SU-DHL-6 (cell line): ENCODE measurements around the gene MAP4K5.

Source experiments
- H2AFZ ChIP-seq: fragments of 200-600 bp; sonication (generic); 2 replicates; pipeline ENCODE4 v1.6.1; 2014; ENCODE audit warnings: low read depth, mild to moderate bottlenecking, moderate library complexity, mixed read lengths, antibody characterized with exemption, low read length; ENCODE audit not compliant: severe bottlenecking
- H3F3A ChIP-seq: fragments of 200-600 bp; shearing (Covaris generic); 2 replicates; pipeline ENCODE4 v1.6.0; 2016; ENCODE audit warnings: antibody characterized with exemption, mild to moderate bottlenecking; ENCODE audit not compliant: insufficient read depth
- H3K27ac ChIP-seq: fragments of 200-600 bp; sonication (generic); 2 replicates; pipeline ENCODE4 v1.5.1; 2016; ENCODE audit warnings: low read depth, mild to moderate bottlenecking, low read length, moderate library complexity, mixed read lengths
- H3K27me3 ChIP-seq: fragments of 200-600 bp; sonication (generic), shearing (Covaris generic); 2 replicates; pipeline ENCODE4 v1.6.0; 2014; ENCODE audit warnings: mild to moderate bottlenecking, low read length
- H3K36me3 ChIP-seq: fragments of 200-600 bp; sonication (generic); 2 replicates; pipeline ENCODE4 v1.6.1; 2014; ENCODE audit warnings: mild to moderate bottlenecking, low read length, mixed read lengths
- H3K4me2 ChIP-seq: fragments of 300-600, 200-600 bp; shearing (Covaris generic), sonication (generic); 2 replicates; pipeline ENCODE4 v1.6.0; 2014; ENCODE audit warnings: low read length, low read depth, mild to moderate bottlenecking; ENCODE audit not compliant: poor library complexity, severe bottlenecking
- H3K4me3 ChIP-seq: fragments of 200-600 bp; sonication (generic); 2 replicates; pipeline ENCODE4 v1.5.1; 2014; ENCODE audit warnings: antibody characterized with exemption, low read length, mild to moderate bottlenecking, mixed read lengths; ENCODE audit not compliant: insufficient read depth, poor library complexity, severe bottlenecking
- H3K79me2 ChIP-seq: fragments of 200-600 bp; sonication (generic); 2 replicates; pipeline ENCODE4 v1.6.1; 2014; ENCODE audit warnings: mild to moderate bottlenecking, low read length, moderate library complexity; ENCODE audit not compliant: insufficient read depth
- H3K9ac ChIP-seq: fragments of 200-600 bp; sonication (generic); 2 replicates; pipeline ENCODE4 v1.7.0; 2014; ENCODE audit warnings: mild to moderate bottlenecking, low read length
- H3K9me2 ChIP-seq: fragments of 200-600 bp; sonication (generic); replicated peaks from 2 replicates; pipeline ENCODE4 v1.6.1; 2014; ENCODE audit warnings: low read length; ENCODE audit not compliant: insufficient read depth
- H3K9me3 ChIP-seq: fragments of 200-600 bp; sonication (generic); 2 replicates; pipeline ENCODE4 v1.6.1; 2014; ENCODE audit warnings: low read length, mixed read lengths; ENCODE audit not compliant: insufficient read depth
- H4K20me1 ChIP-seq: fragments of 200-600 bp; sonication (generic); 2 replicates; pipeline ENCODE4 v1.6.1; 2014; ENCODE audit warnings: low read depth, mild to moderate bottlenecking, antibody characterized with exemption, low read length, moderate library complexity, mixed read lengths
- CTCF ChIP-seq: fragments of 200-600 bp; sonication (generic); IDR thresholded peaks from one replicate; pipeline ENCODE4 v1.5.1; 2017; ENCODE audit warnings: antibody characterized with exemption, mild to moderate bottlenecking, low read length, moderate library complexity; ENCODE audit not compliant: insufficient read depth, poor library complexity, severe bottlenecking
- EZH2phosphoT487 ChIP-seq: fragments of 200-600 bp; sonication (generic), shearing (Covaris generic); conservative IDR thresholded peaks from 2 replicates; pipeline ENCODE4 v1.6.1; 2018; ENCODE audit warnings: mild to moderate bottlenecking, antibody characterized with exemption, low read length, moderate library complexity, mixed read lengths

MAP4K5 gene

GRCh38 chr14:50425105-50425504, 107.3 kb downstream of the MAP4K5 start:
- Histone ChIP-seq H3K9ac (no peak overlapping the region), H3K27me3 (no peaks in the 10 kb centered on the region), H3K27ac (no peak overlapping the region), H3K9me2 (no peaks in the 10 kb centered on the region), H3F3A (no peaks in the 10 kb centered on the region), H3K79me2 (no peaks in the 10 kb centered on the region), H3K36me3 (peaks cover 11% of the 10 kb centered on the region; the same call in 1 of the 2 replicates), H3K9me3 (no peaks in the 10 kb centered on the region), H3K4me3 (no peak overlapping the region), H3K4me2 (no peak overlapping the region), H4K20me1 (no peaks in the 10 kb centered on the region), H2AFZ (no peak overlapping the region)
- no peak for TF ChIP-seq EZH2phosphoT487
- TF ChIP-seq CTCF = no peak

DNA sequence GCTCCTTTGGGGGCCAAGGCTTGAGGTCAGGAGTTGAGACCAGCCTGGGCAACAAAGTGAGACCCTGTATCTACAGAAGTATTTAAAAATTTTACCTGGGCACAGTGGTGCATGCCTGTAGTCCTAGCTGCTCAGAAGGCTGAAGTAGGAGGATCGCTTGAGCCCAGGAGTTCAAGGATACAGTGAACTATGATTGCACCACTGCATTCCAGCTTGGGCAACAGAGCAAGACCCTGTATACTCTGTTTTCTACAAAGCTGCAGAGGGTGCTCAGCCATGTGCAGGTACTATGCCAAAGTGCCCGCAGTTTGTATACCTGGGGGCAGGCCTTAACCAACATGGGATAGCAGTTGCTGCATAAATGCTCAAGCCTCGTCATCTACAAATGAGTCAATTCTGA, 108.8 kb downstream of the MAP4K5 start:
- Histone ChIP-seq H3K4me3 (no peak overlapping the region), H3K9me3 (no peaks in the 10 kb centered on the region), H3K27me3 (no peaks in the 10 kb centered on the region), H4K20me1 (no peaks in the 10 kb centered on the region), H2AFZ (no peak overlapping the region), H3K9ac (no peak overlapping the region), H3F3A (no peaks in the 10 kb centered on the region), H3K9me2 (no peaks in the 10 kb centered on the region), H3K79me2 (no peaks in the 10 kb centered on the region), H3K27ac (no peak overlapping the region), H3K36me3 (peaks cover 13% of the 10 kb centered on the region; the same call in 1 of the 2 replicates), H3K4me2 (no peak overlapping the region)
- TF ChIP-seq EZH2phosphoT487 (no peak), CTCF (no peak)

DNA sequence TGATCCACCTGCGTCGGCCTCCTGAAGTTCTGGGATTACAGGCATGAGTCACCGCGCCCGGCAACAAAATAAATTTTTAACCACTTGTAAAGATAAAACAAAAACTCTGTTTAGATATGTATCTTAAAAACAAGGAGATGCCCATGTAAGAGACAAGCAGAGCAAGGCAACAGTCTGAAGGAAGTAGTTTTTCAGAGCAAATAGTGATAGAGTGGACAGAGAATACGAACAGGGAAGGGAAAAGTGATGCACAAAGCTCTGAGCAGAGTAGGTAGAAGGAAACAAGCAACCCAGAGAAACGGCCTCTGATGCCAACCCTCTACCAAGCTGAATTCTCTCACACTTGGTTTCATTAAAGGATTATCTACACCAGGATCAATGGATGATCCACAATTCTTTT, 110.9 kb downstream of the MAP4K5 start:
- Histone ChIP-seq H3K9me3 (no peaks in the 10 kb centered on the region), H3K9me2 (no peaks in the 10 kb centered on the region), H3K36me3 (peaks cover 13% of the 10 kb centered on the region; the same call in 1 of the 2 replicates), H4K20me1 (no peaks in the 10 kb centered on the region), H3K27me3 (no peaks in the 10 kb centered on the region), H3K4me2 (no peak overlapping the region), H2AFZ (no peak overlapping the region), H3K79me2 (no peaks in the 10 kb centered on the region), H3F3A (no peaks in the 10 kb centered on the region), H3K27ac (no peak overlapping the region), H3K9ac (no peak overlapping the region), H3K4me3 (no peak overlapping the region)
- TF ChIP-seq CTCF = no peak
- no peak for TF ChIP-seq EZH2phosphoT487
